ENCODE measurements around the gene MLF1.
"Not testable (repeated sequence)": the region's sequence is repeated elsewhere in the genome, so short reads cannot be mapped to it uniquely, and the experiment has no call there.

The MLF1 gene

GRCh38 chr3:158570999-158571702, at the start of gene MLF1:
Gene MLF1, plus strand, starts transcription at chr3:158571194. Its CDS starts 107 bp downstream, at chr3:158571301.
- DNase-seq (ENCODE audit: low read depth in 1 of 2, low spot score in 1 of 2): peak; percentile 97 to 98
- in situ Hi-C loops (cut with HindIII; ENCODE audit: low pct_unique_long_range_greater_than_20kb, low sequenced_read_pairs): no loop called here
- no peak for TF ChIP-seq JUND (IDR thresholded peaks at IDR 0.05; ENCODE audit: low read depth)

- no peak for TF ChIP-seq JUND (IDR thresholded peaks at IDR 0.05; ENCODE audit: low read depth)
- no peak for DNase-seq (ENCODE audit: low read depth in 1 of 2, low spot score in 1 of 2)
- in situ Hi-C loops (cut with HindIII; ENCODE audit: low pct_unique_long_range_greater_than_20kb, low sequenced_read_pairs): no loop called here
These were observed 48.5 kb upstream of the MLF1 start for GRCh38 chr3:158522221-158523136.

GRCh38 chr3:158528076-158528674, 42.8 kb upstream of the MLF1 start:
- DNase-seq (ENCODE audit: low read depth in 1 of 2, low spot score in 1 of 2): no peak
- no peak for TF ChIP-seq JUND (IDR thresholded peaks at IDR 0.05; ENCODE audit: low read depth)
- in situ Hi-C loops (cut with HindIII; ENCODE audit: low pct_unique_long_range_greater_than_20kb, low sequenced_read_pairs): no loop called here

GRCh38 chr3:158531334-158531733, 39.7 kb upstream of the MLF1 start:
- DNase-seq (ENCODE audit: low read depth in 1 of 2, low spot score in 1 of 2): peak in 1 of 2 experiments; percentile 39
- no peak for TF ChIP-seq JUND (IDR thresholded peaks at IDR 0.05; ENCODE audit: low read depth)
- in situ Hi-C loops (cut with HindIII; ENCODE audit: low pct_unique_long_range_greater_than_20kb, low sequenced_read_pairs): no loop called here

- no peak for TF ChIP-seq JUND (IDR thresholded peaks at IDR 0.05; ENCODE audit: low read depth)
- in situ Hi-C loops (cut with HindIII; ENCODE audit: low pct_unique_long_range_greater_than_20kb, low sequenced_read_pairs): no loop called here
- peak; percentile 30 to 75 for DNase-seq (ENCODE audit: low read depth in 1 of 2, low spot score in 1 of 2)
These were observed 38.8 kb upstream of the MLF1 start for GRCh38 chr3:158532099-158532734.

- no peak for DNase-seq (ENCODE audit: low read depth in 1 of 2, low spot score in 1 of 2)
- TF ChIP-seq JUND (IDR thresholded peaks at IDR 0.05; ENCODE audit: low read depth): no peak
- in situ Hi-C loops (cut with HindIII; ENCODE audit: low pct_unique_long_range_greater_than_20kb, low sequenced_read_pairs): no loop called here
These were observed 35.1 kb upstream of the MLF1 start for GRCh38 chr3:158535918-158536317.

- in situ Hi-C loops (cut with HindIII; ENCODE audit: low pct_unique_long_range_greater_than_20kb, low sequenced_read_pairs): no loop called here
- TF ChIP-seq JUND (IDR thresholded peaks at IDR 0.05; ENCODE audit: low read depth): no peak
- peak; percentile 16 to 74 for DNase-seq (ENCODE audit: low read depth in 1 of 2, low spot score in 1 of 2)
These were observed 31.5 kb upstream of the MLF1 start for GRCh38 chr3:158539414-158540014.

- in situ Hi-C loops (cut with HindIII; ENCODE audit: low pct_unique_long_range_greater_than_20kb, low sequenced_read_pairs): no loop called here
- no peak for DNase-seq (ENCODE audit: low read depth in 1 of 2, low spot score in 1 of 2)
- TF ChIP-seq JUND (IDR thresholded peaks at IDR 0.05; ENCODE audit: low read depth): no peak
These were observed 30.9 kb upstream of the MLF1 start for GRCh38 chr3:158540066-158540465.

- in situ Hi-C loops (cut with HindIII; ENCODE audit: low pct_unique_long_range_greater_than_20kb, low sequenced_read_pairs): no loop called here
- no peak for DNase-seq (ENCODE audit: low read depth in 1 of 2, low spot score in 1 of 2)
- no peak for TF ChIP-seq JUND (IDR thresholded peaks at IDR 0.05; ENCODE audit: low read depth)
These were observed 22.3 kb upstream of the MLF1 start for GRCh38 chr3:158548691-158549090.

- in situ Hi-C loops (cut with HindIII; ENCODE audit: low pct_unique_long_range_greater_than_20kb, low sequenced_read_pairs); DNase-seq (ENCODE audit: low read depth in 1 of 2, low spot score in 1 of 2): not testable (repeated sequence)
These were observed 21.1 kb upstream of the MLF1 start for GRCh38 chr3:158549938-158550337.

- in situ Hi-C loops (cut with HindIII; ENCODE audit: low pct_unique_long_range_greater_than_20kb, low sequenced_read_pairs): no loop called here
- TF ChIP-seq JUND (IDR thresholded peaks at IDR 0.05; ENCODE audit: low read depth): no peak
- DNase-seq (ENCODE audit: low read depth in 1 of 2, low spot score in 1 of 2): no peak
These were observed 18.9 kb upstream of the MLF1 start for GRCh38 chr3:158552124-158552523.

GRCh38 chr3:158559504-158559903, 11.5 kb upstream of the MLF1 start:
- DNase-seq (ENCODE audit: low read depth in 1 of 2, low spot score in 1 of 2): no peak
- no peak for TF ChIP-seq JUND (IDR thresholded peaks at IDR 0.05; ENCODE audit: low read depth)
- in situ Hi-C loops (cut with HindIII; ENCODE audit: low pct_unique_long_range_greater_than_20kb, low sequenced_read_pairs): no loop called here

Data from T47D (cell line).